GM18505 (cell line): Measurements from ENCODE around the gene CASP5.

Experiments used
- ATAC-seq: cut with Tn5 transposase; IDR thresholded peaks from one replicate; pipeline ENCODE4 v1.9.1; 2021; ENCODE audit not compliant: unreplicated experiment
- POLR2A ChIP-seq: IDR thresholded peaks from 4 replicates; pipeline ENCODE4 v1.6.1; 2011; ENCODE audit warnings: borderline replicate concordance; ENCODE audit not compliant: insufficient read depth, insufficient read length; ENCODE audit errors: extremely low read depth

The CASP5 gene

GRCh38 chr11:104968856-104969776, 53.9 kb downstream of the CASP5 start:
- TF ChIP-seq POLR2A, result no peak
- no peak for ATAC-seq

- TF ChIP-seq POLR2A, result peak; percentile 22
- ATAC-seq, result peak; percentile 87
Observed at GRCh38 chr11:104968355-104968855, 54.6 kb downstream of the CASP5 start, which contains the start of gene CASP4. CASP4 (minus strand) TSS chr11:104968574; CDS start chr11:104968525, 49 bp downstream.

GRCh38 chr11:104967534-104968354, 55.2 kb downstream of the CASP5 start:
- no peak for ATAC-seq
- TF ChIP-seq POLR2A, result no peak

GRCh38 chr11:104965735-104966134, 57.2 kb downstream of the CASP5 start:
- TF ChIP-seq POLR2A, result no peak
- no peak for ATAC-seq

- ATAC-seq, result no peak
- no peak for TF ChIP-seq POLR2A
Observed at GRCh38 chr11:104964247-104964646, 58.7 kb downstream of the CASP5 start.

GRCh38 chr11:104962852-104963251, 60.1 kb downstream of the CASP5 start:
- TF ChIP-seq POLR2A, result no peak
- ATAC-seq, result no peak

GRCh38 chr11:104957280-104957679, 65.7 kb downstream of the CASP5 start:
- ATAC-seq, result no peak
- TF ChIP-seq POLR2A, result no peak

GRCh38 chr11:104956528-104956927, 66.4 kb downstream of the CASP5 start:
- no peak for ATAC-seq
- TF ChIP-seq POLR2A, result no peak

GRCh38 chr11:104946907-104947306, 76.1 kb downstream of the CASP5 start:
- peak; percentile 97 for ATAC-seq
- TF ChIP-seq POLR2A, result no peak
